ENCODE measurements around the gene CST6.
A peak's percentile ranks its signal among the peaks of the same experiment; 100 is the strongest.
"Not testable (repeated sequence)": the region's sequence is repeated elsewhere in the genome, so short reads cannot be mapped to it uniquely, and the experiment has no call there.

Gene CST6

DNA sequence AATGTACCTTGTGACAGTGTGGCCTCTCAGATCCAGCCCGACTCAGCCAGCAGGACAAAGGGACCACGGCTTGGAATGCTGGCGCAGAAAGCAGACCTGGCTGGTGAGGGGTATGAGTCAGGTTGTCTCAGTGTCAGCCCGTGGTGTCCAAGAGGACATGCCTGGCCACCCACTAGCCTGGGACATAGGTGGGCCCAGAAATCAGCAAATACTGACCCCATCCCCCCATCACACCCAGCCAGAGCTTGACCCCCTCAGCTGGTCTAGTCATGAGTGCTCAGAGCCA, 5.0 kb upstream of the CST6 start:
- no peak for DNase-seq
- no peak for TF ChIP-seq CTCF (IDR thresholded peaks at IDR 0.05; ENCODE audit: low read depth, low read length)
- H3K4me3 ChIP-seq (ENCODE audit: low read depth, low read length), result no peak overlapping the region
- no peaks in the 10 kb centered on the region; the same call in 1 of the 2 replicates for H3K4me1 ChIP-seq
- H3K36me3 ChIP-seq, result peaks cover 20% of the 10 kb centered on the region
- peaks cover 16% of the 10 kb centered on the region for H3K27me3 ChIP-seq
- no peaks in the 10 kb centered on the region for H3K9me3 ChIP-seq

- H3K4me1 ChIP-seq, result no peaks in the 10 kb centered on the region; the same call in 1 of the 2 replicates
- no peak for TF ChIP-seq CTCF (IDR thresholded peaks at IDR 0.05; ENCODE audit: low read depth, low read length)
- H3K27me3 ChIP-seq, result peaks cover 20% of the 10 kb centered on the region
- no peaks in the 10 kb centered on the region for H3K9me3 ChIP-seq
- no peak for DNase-seq
- H3K4me3 ChIP-seq (ENCODE audit: low read depth, low read length), result no peak overlapping the region
- peaks cover 20% of the 10 kb centered on the region for H3K36me3 ChIP-seq
These were observed 4.6 kb upstream of the CST6 start for GRCh38 chr11:66007201-66007634.

GRCh38 chr11:66008095-66008467, 3.7 kb upstream of the CST6 start:
- peaks cover 20% of the 10 kb centered on the region for H3K36me3 ChIP-seq
- H3K27me3 ChIP-seq, result peaks cover 21% of the 10 kb centered on the region
- H3K9me3 ChIP-seq, result no peaks in the 10 kb centered on the region
- DNase-seq, result no peak
- TF ChIP-seq CTCF (IDR thresholded peaks at IDR 0.05; ENCODE audit: low read depth, low read length), result no peak
- no peaks in the 10 kb centered on the region; the same call in 1 of the 2 replicates for H3K4me1 ChIP-seq
- no peak overlapping the region for H3K4me3 ChIP-seq (ENCODE audit: low read depth, low read length)

GRCh38 chr11:66008468-66009101, 3.2 kb upstream of the CST6 start:
- peaks cover 17% of the 10 kb centered on the region for H3K36me3 ChIP-seq
- no peaks in the 10 kb centered on the region; the same call in 1 of the 2 replicates for H3K4me1 ChIP-seq
- H3K4me3 ChIP-seq (ENCODE audit: low read depth, low read length), result no peak overlapping the region
- H3K9me3 ChIP-seq, result no peaks in the 10 kb centered on the region
- no peak for TF ChIP-seq CTCF (IDR thresholded peaks at IDR 0.05; ENCODE audit: low read depth, low read length)
- peak; percentile 43 for DNase-seq
- peaks cover 21% of the 10 kb centered on the region for H3K27me3 ChIP-seq

DNA sequence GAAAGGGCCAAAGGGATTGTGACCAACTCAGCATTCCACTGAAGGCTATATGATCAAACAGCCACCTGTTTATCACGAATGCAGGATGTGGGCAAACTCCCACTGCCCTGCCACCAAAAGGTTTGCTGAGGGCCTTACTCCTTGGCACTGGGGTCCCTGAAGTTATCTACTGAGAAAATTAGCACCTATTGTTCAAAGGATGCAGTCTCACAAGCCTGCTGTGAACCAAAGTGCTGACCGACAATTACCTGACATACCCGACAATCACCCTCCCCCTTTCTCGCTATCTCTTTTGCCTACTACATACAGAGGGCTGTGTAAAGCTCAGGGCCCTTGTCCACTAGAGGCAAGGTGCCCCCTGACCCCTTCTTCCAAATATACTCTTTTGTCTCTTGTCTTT, 1.8 kb upstream of the CST6 start:
- H3K36me3 ChIP-seq; H3K4me1 ChIP-seq; H3K9me3 ChIP-seq; DNase-seq; H3K4me3 ChIP-seq (ENCODE audit: low read depth, low read length): not testable (repeated sequence)
- H3K27me3 ChIP-seq, result peaks cover 21% of the 10 kb centered on the region

GRCh38 chr11:66011239-66011784, 496 bp upstream of the CST6 start:
- Histone ChIP-seq H3K36me3 (no peaks in the 10 kb centered on the region), H3K27me3 (peaks cover 21% of the 10 kb centered on the region), H3K4me1 (no peaks in the 10 kb centered on the region; the same call in 1 of the 2 replicates), H3K9me3 (no peaks in the 10 kb centered on the region), H3K4me3 (ENCODE audit: low read depth, low read length) (no peak overlapping the region)
- no peak for DNase-seq
- no peak for TF ChIP-seq CTCF (IDR thresholded peaks at IDR 0.05; ENCODE audit: low read depth, low read length)
